Epidermal melanocyte (primary cell): Measurements from ENCODE around the gene KCTD1.
"Not testable (repeated sequence)": the region's sequence is repeated elsewhere in the genome, so short reads cannot be mapped to it uniquely, and the experiment has no call there.

Experiments
- DNase-seq: peaks from one replicate; pipeline ENCODE4 v3.0.0; 2011; ENCODE audit warnings: low spot score; ENCODE audit not compliant: insufficient read length

Gene KCTD1

DNA sequence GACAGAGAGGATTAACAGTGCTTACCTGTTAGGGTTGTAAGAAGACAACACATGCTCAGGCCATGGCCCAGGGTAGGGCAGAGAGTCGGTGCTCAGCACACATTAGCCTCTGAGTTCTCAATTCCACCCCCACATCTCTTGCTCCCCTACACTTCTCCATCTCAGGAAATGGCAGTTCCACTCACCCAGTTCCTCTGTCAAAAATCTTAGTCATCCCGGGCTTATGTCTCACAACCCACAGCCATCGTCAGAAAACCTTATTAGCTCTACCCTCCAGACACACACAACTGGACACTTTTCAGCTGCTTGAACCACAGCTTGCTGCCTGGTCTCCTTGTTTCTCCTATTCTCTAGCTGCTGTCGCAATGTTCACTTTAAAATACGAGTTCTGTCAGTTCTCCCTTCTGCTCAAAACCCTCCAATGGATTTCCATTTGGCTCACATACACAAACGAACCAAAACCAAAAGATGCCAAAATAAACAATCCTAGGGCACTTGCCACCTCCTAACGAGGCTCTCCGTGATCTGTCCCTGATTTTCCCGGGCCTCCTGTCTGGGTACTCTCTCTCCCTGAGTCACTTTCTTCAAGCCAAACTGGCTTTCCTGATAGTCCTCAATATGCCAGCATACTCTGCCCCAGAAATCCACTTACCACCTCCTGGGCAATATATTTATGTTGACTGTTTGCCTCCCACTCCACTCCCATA is 89.7 kb downstream of the KCTD1 start:
- no peak for DNase-seq

DNA sequence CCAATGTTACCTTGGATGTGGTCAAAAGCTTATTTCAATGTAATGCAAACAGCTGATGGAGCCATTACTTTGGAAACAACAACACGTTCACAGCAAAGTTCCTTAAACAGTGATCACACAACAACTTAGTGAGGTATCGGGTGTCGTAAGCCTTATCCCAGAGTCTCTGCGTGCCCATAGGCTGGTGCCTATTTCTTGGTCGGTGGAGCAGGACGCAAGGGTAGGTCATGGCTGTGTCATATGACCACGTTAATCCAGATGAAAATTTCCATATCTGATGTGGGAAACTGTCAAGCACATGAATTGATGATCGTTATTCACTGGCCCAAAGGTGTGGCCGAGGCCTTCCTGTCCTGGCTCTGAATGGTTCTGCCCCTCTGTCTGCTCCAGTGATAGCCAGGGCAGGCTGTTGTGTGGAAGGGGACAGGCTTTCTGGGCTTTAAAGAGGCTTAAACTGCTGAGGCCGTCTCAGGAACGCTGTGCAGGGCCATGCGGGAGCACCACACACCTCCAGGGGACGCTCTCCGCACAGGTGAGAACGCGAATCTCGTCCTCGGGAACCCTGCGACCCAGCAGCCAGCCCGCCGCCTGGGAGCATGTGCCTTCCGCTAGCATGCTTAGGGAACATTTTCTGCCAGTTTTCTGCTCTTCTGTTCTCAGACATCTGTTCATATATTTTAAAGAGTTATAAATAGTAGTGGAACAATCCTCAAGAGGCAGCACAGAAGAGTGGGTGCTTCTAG is 90.6 kb downstream of the KCTD1 start:
- no peak for DNase-seq

DNA sequence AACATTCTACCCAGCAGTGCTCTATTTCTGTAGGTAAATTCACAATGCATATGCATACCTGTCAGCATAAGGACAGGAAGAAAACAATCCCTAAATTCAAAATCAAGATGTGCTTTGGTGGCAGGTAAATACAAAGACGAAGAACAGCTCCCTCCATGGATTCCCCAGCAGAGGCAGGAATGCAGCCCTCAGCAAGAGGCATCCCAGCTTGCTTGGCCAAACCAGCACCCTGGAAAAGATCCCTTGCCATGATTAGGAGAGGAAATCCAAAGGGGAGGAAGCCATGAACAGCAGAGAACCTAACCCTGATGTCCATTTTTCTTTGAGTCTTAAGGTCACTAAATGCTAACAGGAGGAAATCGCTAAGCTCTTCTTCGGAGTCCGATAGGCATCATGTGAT is 91.2 kb downstream of the KCTD1 start:
- DNase-seq = no peak

DNA sequence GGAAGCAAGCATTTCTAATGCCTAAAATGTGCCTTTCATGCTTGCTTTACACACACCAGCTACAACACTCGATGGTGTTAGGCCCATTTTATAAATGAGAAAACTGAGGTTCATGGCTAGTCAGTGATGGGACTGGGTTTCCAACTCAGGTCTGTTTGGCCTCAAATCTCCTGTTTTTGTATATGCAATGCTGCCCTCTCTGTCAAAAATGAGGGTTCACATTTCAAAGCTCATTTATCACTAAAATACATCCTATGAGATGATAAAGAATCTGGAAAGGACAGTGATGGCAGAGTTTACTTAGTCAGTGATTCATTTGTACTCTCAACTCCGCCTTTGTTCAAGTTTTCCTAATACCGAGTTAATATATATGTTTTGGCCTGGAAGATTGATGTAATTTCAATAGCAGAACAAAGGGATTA is 92.3 kb downstream of the KCTD1 start:
- no peak for DNase-seq

DNA sequence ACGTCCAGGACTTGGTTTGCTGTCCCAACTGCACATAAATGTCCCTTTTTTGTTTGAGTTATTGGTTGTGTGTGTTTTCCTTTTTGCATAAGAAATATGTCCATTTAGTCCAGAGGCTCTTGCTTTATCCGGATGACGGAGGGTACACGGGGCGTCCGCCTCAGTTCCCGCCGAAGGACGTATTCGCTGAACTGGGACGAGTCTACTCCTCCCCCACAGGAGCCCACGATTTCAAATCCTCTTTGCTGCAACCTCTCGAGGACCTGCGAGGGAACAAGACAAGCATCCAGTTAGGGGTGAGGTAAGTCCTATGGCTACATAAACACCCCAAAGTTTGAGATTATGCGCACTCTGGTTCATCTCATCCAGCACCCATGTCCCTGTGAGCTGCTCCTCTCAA is 92.7 kb downstream of the KCTD1 start:
- no peak for DNase-seq

DNA sequence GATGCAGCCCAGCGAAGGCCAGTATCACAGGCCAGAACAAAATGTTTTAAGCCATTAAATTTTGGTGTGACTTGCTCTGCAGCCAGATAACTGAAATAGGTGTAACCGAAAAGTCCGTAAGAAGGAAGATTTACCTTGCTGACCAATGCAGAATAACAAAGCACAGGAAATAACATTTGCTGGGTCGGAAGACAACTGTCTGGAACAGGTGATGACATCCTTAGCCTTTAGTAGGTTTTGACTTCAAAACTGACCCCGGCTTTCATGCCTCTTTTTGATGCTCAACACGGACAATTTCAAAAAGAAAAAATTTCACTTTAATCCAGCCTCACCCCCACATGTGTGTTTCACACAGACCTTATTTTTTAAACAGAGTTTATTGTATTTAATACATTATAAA is 93.7 kb downstream of the KCTD1 start:
- DNase-seq = no peak

DNA sequence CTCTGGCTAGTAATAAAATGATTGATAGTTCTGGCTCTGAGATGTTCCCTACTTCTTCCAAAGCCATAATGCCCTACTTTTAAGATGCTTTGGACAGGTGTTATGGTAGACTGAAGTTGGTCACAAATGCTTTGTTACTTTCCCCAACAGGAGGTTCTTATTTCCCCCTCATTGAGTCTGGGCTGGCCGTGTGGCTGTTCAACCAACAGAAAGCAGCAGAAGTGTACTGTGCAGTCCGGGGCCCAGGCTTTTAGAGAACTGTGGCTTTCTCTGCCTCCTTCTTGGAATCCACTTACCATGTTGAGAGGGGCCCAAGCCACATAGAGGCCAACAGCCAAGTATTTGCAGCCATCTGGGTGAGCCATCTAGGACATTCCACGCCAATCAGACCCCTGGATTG is 94.2 kb downstream of the KCTD1 start:
- DNase-seq = no peak

DNA sequence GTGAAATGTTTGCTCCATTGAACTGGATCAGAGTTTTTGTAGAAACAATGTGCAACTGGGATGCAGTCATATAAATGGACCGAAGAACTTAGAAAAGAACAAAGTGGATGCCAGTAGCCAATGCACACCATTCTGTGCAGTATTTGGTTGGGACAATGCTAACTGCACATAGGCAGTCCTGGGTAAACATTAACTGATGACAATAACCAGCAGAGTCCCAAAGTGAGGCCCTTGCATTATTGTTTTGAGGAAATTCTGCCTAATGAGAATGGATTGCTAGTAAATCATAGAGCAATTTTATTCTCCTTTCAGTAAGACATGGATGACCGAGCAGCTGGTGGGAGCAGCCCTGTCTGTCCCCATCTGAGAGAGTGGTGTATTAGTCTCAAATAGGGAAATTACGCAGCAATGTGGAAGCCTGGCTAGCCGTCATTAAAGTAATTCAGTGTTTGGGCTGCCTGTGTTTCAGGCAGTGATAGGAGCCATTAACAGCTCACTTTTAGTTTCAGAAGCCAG is 94.9 kb downstream of the KCTD1 start:
- no peak for DNase-seq

DNA sequence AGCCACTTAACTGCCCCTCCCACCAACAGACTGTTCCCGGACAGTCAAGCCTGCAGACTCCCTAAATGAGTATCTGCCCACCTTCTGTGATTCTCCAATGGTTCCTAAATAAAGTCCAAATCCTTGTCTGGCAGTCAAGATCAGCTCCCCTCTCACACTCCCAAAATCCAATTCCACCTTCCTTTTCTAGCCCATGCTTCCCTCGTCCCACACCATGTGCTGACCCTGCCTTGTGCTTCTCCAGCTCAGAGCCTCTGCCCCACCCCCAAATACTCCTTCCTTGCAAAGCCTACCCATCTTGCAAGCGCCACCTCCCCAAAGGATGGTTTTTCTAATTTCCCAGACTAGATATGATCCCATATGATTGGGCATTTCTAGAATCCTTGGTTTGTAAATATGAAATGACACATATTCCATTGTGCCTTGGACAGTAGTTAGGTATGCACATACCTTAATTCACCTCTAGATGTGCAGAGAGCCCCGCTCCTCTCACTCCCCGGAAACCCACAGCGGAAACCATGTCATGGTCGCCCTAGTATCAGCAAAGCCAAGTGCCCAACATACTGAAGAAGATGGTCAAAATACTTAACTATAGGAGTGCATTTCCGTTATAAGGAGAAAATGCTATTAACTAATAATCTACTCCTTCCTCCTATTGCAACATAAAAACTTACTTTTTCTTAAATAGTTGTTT is 97.2 kb downstream of the KCTD1 start:
- DNase-seq = no peak

DNA sequence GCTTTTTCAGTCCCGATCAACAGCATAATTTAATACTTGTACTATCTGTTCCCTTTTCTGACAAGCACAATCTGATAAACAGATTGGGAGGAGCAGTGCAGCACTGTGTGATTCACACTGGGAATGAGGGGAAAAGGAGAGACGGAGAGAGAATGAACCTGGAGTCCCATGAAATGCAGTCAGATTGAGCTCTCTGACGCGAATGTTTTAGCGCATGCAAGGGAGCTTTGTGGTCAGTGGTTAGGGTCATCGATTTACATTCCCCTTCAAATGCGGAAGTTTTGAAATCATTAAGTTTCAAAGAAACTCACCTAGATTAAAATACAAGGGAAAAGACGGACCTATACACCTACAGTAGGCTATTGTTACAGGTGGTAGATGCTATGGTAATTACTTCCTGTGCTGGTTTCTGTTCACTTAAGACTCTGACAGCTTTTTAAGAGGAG is 99.6 kb downstream of the KCTD1 start:
- no peak for DNase-seq

DNA sequence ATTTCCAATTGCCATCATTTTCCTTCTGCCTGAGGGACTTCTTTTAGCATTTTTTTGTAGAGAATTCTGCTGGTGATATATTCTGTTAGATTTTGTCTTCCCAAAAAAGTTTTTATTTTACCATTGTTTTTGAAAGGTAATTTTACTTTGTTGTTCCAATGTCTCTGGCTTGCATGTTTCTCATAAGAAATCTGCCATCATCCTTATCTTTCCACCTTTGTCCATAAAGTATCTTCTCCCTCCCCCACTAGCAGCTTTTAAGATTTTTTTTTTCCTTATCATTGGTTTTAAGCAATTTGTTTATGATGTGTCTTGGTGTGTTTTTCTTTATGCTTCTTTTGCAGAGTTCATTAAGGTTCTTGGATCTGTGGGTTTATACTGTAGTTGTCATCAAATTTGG is 104.5 kb downstream of the KCTD1 start:
- no peak for DNase-seq

DNA sequence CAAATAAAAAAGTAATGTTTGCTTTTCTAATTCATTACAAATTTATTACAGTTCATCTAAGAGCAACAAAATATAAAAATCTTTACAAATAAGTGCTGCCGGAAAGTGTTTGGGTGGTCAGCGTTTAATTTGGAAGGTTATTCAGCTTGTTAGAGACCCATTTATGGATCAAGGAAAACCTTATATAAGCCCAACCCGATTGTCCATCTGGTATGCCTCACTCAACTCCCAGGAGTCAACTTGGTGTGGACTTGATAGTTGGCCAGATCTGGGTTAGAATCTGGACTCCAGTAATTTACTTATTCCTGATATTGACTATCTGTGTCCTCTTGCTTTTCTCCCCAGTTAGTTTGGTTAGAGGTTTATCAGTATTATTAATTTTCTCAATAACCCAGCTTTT is 106.2 kb downstream of the KCTD1 start:
- DNase-seq = no peak

DNA sequence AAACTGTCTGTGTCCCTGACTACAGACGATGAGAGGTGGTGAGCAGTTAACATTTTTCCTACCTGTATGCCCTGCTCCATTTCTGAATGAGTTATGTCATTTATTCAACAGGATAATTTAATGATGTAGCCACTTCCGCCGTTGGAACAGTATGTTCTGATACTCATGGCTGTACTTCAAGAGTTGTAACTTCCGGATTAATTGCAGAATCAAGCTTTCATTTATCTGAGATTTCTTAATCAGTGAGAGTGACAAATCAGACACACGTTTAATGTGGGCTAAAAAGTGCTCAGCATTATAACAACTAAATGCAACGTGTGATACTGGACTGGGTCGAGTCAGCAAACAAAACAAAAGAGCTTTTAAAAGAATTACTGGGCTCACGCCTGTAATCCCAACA is 107.7 kb downstream of the KCTD1 start:
- no peak for DNase-seq

DNA sequence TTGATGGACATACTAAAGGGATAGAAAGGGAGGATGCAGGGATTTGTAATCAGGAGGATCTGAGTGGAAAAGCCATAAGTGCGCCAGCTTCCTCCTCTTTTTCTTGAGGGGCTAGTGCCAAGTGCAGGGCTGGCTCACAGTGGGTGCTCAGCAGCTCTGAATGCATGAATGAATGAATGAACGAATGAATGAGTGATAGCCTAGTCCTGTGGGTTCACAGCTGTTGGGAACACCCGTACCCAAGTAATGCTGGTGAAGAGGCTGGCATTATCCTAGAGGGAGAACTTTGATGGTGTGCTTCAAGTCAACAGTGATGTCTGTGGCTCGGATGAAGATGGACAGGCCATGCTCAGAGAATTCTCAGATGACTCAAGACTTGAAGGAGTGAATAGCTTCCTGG is 108.8 kb downstream of the KCTD1 start:
- DNase-seq = no peak

DNA sequence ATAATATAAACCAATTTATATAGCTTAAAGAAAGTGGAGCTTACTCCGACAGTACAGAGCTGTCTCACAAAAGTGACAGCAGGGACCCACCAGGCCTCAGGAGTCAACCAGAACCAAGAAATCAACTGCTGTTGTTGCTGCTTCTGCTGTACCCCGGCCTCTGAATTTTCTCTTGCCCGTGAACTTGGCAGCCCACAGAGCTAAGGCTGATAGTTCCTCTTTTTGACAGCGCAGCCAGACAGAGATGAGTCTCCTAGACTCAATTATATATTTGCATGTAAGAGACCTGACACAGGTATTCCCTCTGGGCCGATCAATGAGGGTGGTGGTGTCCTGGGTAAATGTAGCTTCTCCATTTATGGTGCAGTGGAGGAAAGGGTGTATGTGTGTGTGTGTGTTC is 109.4 kb downstream of the KCTD1 start:
- DNase-seq = no peak

DNA sequence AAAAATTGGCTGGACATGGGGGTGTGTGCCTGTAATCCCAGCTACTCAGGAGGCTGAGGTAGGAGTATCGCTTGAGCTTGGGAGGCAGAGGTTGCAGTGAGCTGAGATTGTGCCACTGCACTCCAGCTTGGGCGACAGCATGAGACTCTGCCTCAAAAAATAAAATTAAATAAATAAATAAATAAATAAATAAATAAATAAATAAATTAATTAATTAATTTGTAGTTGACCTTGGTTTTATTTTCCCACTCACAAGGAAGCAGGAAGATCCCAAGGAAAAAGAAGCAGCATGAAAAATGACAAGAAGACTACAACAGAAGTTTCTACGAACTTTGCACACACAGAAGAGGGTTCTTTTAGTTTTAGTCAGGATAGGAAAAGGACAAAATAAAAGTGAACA is 110.7 kb downstream of the KCTD1 start:
- DNase-seq = not testable (repeated sequence)

DNA sequence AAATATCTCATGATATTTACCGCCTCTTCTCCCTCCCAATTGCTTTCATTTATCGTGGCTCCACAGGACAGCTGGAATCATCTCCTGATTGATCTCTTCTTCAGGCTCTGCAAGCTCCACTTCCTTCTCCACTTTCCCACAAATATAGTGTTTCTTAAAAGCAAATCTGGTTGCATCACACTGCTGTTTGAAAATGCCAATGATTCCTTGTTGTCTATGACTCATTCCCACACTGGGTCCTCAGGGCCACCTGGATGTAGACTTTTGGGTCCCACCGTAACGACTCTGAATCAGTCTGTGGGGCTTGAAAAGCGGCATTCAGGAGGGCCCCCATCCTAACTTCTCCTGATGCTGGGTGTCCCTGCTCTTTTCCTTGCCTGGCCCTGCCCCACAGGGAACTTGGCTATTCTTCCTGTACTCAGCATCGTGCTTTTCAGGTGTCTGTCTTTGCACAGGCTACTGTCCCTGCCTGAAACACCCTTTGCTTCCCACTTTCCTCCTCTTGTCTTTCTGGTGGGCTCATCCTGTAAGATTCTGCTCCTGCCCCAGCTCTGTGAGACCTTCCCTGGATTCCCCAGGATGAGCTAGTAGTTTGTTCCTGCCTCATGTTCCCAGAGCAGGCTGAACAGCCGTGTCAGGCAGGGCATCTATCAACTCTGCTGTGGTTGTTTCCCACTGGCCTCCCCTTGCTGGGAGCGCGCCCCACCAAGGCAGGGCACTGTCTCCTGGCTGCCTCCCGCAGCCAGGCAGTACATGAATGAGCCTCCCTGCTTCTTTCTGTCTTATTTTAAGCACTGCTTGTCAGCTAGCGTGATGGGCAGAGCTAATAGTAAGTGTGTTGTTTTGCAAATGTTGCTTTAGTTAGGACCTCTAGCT is 111.9 kb downstream of the KCTD1 start:
- DNase-seq = peak; percentile 28

DNA sequence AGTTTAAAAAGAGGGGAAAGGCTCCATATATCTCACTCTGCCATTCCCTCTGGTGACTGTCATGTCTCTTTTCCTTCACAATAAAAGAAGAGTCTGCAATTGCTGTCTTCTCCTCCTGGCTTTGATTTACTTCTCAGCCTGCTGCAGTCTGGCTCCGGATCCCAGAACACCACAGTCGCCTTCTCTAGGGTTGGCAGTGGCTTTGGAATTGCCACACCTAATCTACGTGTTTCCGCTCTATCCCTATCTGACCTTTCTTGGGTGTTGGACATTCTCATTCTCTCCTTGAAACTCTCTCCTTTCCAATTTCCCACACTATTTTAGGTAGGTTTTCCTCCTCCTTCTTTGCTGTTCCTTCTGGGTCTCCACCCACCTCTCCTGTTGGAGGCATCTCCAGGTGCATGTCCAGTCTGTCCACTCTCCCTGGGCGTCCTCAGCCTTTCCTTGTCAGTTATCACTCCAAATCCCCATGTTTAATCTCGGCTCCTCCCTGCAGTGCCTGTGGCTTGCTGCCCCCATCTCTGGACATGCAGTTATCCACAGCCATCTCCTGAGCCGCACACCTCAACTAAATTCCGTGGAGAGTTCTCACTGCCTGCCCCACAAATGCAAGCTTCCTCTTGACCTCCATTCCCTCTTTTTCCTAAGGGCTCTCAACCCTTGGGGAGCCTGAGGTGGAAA is 112.8 kb downstream of the KCTD1 start:
- DNase-seq = no peak

DNA sequence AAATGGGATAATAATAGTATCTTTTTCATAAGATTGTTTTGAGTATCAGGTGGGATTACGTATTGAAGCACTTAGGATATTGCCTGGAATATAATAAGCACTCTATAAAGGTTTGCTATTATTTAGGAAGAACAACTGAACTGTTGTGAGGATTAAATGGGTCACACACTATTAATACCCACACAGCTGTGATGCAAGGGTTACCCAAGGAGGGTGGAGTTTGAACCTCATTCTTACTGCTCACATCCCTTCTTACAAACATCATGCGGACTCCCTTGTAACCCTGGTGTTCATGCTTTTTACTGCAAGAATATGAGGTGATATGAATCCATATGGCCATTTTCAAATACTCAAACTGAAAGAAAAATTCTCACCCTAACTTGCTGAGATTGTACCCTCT is 113.5 kb downstream of the KCTD1 start:
- no peak for DNase-seq

DNA sequence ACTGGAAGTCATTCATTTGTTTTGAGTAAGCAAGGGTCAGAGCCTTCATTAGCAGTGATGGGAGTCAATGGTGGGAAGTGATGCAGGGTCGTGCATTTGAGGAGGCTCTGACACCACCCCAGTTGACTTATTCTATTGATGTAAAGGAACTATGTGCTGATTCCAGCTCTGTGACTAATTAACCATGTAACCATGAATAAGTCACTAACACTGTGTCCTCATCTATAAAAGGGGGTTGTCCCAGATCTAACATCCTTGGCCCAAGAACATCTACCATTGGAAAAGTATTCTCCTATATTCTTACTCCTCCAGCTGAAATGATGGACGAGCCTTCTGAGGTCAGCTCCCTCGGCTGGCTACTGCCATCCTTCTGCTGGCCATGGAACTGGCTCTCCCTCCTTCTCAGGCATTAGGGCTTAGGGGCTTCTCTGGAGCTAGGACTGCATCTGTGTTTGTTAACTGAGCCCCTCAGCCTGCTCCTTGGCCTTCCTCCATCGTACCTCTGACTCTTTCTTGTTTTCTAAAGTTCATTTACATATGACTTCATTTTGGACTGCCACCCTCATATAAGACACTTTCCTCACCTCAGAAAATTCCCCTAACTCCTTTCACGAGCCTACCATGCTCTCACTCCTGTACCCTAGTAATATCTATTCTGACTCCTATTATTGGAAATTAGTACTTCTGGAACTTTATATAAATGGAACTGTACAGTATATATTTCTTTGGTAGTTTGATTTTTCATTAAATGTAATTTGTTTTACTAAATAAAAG is 115.5 kb downstream of the KCTD1 start:
- DNase-seq = no peak
